Measurements from ENCODE around the gene TDRD3.

The TDRD3 gene

DNA sequence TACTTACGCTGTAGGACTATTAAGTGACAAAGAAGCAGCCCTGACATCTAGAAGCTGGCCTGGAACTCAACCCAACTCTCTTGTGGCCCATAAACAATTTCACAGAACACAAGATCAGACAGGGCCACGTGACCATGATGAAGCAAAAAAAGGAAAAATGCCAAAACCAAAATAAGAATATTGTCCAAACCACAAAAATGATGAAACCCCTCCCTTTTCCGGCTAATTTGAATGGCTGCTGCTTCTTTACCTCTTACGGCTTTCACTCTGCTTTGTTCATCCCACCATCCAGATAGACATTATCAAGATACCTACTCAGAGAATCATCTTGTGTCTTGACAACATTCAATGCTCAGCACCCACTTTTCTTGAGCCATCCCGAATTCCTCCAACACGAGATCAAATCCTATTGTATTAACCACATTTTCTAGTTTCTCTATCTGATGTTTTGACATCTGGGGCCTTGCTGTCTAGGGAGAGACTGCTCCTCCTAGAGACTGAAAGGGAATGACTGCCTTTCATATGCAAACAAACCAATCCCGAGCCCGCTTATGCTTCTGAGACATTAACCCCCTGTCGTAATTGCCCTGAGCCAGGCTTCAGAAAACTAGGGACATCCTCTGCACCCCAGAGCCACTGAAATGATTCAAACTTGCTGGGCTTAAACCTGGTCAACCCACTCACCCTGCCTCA is 186.3 kb downstream of the TDRD3 start:
- peak; percentile 16 for DNase-seq

DNA sequence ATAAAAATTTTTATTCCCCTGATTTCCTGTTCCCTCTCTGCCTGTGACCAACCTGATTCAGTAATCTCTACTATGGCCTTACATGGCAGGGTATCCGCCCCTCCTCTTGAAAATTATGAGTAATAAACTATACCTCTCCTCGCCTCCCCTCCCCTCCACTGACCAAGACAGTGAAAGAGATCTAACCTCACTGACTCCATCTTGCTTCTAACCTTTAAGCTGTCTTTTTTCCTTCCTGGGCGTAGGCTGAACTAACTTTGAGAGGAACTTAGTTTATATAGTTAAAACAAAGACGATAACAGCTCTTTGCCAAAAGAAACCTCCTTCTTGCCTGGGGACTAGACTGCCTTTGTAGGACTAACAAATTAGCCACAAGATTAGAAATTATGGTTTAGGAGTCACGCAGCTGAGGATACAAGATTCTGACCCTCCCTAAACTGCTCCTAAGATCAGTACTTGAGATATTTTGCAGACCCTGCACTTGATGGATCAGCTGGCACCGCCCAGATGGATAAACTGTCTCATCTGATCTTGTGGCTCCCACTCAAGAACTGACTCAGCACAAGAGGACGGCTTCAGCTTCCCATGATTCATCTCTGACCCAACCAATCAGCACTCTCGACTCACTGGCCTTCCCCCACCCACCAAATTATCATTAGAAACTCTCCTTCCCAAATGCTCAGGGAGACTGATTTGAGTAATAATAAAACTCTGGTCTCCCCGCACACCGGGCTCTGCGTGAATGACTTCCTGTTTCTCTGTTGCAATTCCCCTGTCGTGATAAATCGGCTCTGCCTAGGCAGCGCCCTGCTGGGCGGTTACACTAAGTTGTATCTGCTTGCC is 187.1 kb downstream of the TDRD3 start:
- no peak for DNase-seq

DNA sequence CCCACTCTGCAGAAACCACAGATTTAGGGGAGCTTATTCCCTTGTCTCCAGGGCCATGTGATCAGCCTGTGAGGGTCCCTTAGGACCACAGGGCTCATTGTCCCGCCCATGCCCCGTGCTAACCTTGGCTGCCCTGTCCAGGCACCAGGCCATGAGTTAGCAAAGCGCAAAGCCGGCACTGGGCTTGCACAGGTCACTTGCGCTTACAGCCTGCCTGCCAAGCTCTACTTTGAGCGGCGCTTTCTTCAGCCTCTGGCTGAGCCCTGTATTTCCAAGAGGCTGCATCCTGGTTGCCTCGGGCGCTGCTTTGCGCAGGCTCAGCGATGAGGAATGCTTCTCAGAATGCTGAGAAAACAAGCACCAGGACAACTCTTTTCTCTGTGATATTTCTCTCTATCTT is 188.0 kb downstream of the TDRD3 start:
- no peak for DNase-seq

DNA sequence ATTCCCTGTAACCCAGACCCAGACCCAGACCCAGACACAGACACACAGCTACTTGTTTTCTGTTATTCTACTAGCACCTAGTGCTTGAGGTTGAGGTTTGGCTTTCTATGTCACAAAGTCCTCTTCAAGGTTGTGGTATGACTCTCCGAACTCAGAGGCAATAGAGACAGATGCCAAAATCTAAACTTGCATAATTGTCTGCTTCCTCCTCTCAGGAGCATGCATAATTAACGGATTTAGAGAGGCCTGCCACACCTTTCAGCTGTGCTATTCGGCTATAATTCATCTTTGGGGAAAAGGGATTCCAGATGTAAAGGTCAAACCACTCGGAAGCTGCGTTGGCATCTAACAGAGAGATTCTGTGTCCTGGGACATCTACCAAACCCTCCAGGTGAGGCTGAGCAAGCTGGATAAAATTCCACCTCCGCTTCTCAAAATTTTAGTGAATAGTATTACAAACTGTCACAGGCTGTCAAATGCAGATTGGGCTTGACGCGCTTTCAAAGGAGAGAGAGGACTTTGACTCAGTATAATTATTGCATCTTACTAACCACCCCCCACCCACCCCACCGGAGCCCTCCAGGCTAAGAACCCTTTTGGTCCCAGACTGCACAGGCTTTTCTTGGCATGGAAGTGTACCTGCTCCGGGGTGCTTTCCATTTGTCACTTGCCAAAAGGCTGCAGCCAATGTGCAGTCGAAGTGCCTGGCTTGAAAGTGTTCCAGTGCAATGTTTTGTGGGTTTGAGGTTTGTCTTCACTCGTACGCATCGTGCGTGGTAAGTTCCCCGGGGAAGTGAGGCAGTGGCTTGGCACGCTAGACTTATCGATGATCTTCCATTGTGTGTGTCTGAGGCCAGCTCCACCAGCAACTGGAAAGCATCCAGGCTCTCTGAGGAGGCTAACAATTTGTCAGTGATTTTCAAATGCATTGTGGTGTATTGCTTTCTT is 194.1 kb downstream of the TDRD3 start:
- peak; percentile 65 for DNase-seq

DNA sequence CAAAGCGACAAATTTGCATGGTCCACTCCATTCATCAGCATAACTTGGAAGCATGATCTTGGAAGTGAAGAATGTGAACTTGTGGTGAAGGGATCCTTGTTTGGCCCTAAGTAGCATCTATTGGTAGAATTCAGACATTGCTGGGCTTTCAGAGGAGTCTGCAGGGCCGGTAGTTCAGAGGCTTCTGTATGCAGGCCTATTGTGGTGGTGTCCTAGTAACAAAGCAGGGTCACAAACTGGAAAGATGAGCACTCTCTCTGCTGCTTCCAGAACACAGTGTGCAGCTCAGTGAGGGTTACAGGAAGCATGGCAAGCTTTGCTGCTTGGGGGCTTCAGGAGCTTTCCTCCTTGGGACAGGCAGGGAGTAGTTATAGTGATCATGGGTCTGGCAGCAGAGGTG is 206.0 kb downstream of the TDRD3 start:
- DNase-seq: no peak

DNA sequence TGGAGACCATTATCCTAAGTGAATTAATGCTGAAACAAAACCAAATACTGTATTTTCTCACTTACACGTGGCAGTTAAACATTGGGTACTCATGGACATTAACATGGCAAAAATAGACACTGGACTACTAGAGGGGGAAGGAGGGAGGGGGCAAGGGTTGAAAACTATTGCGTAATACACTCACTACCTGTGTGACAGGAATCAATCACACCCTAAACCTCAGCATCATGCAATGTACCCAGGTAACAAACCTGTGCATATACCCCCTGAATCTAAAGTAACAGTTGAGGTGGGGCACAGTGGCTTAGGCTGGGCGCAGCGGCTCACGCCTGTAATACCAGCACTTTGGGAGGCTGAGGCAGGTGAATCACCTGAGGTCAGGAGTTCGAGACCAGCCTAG is 207.0 kb downstream of the TDRD3 start:
- no peak for DNase-seq

DNA sequence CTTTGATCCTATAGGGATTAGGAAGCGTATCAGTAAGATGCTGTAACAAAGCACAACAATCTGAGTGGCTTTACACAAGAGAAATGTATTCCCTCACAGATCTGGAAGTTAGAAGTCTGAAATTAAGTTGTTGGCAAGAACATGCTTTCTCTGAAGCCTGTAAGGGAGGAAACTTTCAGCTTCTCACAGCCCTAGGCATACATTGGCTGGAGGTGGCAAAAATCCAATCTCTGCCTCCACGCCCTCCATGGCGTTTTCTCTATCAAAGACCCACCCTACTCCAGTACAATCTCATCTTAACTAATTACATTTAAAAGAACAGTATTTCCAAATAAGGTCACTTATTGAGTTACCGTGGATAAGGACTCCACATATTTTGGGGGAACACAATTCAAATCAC is 211.9 kb downstream of the TDRD3 start:
- DNase-seq: no peak

DNA sequence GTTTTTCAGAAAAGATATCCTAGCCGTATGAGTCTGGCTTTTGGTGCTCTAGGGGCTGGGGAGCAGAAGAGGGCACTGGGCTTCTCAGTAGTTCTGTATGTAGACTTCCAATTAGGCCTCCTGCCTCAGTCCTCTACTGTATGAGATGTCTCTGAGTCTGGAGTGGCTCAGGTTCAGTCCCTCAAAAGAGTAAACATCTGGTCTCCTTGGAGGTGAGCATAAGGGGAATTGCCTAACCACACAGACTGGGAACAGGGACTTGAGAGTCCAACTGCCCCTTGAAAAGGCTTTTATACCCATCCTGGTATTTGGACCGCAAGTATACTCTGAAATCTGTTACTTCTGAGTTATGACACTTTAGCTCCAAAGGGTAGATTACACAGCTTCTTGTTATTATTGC is 214.5 kb downstream of the TDRD3 start:
- DNase-seq: peak; percentile 13

DNA sequence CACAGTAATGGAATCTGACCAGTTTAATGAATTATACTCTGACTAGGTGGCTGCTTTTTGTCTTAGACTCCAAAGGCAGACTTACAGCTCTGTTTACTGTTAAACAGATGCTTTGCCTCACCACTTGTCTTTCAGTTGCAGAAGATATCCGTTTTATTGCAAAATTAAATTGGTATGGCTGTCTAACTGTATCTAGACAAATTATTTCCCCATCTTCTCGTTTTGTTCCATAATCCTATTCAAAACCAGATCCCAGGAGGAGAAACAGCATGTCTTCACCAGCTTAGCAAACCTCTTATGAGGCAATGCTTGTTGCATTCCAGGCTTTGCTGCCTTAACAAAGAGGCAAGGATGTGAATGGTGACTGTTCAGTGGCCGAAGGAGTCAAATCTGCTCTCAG is 215.6 kb downstream of the TDRD3 start:
- no peak for DNase-seq

DNA sequence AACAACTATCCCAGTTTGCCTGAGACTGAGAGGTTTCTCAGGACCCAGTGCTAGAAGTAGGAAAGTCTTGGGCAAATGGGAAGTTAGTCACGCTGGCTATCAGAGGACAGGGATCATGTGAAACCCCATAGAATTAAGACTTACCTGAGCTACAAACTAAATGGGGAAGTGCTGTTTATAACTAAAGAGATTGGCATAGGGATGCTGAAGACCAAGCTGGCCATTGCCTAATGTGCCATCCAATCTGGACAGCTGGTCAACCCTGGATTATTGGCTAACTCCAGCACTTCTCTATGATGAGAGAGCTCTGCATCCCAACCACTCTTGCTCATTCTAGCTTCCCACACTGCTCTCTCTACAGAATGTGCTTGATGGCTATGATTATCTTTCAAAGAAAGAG is 216.1 kb downstream of the TDRD3 start:
- no peak for DNase-seq

DNA sequence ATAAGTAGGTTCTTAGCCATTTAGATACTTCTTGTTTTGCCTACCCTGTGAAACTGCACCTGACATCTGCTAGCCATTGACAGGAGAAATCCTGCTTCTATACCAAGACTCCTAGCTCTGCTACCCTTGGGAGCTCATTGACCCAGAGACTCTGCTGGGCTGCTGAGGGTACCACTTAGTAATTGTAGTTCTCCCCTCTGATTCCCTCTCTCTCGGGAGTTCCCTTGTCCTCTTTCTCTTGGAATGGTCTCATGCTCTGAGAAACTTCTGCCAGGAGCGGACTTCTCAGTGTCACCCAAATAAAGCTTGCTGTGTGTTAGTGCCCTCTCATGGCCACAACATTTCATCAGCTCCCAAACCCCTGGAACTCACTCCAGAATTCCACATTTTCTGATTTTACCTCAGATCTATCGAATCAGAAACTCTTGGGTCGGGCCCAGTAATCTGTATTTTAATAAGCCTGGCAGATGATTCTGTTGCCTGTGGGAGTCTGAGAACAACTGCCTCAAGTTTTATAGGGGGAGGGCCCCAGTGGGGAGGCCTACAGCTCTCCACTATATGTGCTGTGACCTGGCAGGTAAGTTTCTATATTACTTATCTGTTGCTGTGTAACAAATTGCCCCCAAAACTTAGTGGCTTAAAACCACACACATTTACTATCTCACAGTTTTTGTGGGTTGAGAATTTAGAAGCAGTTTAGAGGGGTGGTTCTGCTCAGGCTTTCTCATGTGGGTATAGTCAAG is 221.1 kb downstream of the TDRD3 start:
- DNase-seq: peak; percentile 49

DNA sequence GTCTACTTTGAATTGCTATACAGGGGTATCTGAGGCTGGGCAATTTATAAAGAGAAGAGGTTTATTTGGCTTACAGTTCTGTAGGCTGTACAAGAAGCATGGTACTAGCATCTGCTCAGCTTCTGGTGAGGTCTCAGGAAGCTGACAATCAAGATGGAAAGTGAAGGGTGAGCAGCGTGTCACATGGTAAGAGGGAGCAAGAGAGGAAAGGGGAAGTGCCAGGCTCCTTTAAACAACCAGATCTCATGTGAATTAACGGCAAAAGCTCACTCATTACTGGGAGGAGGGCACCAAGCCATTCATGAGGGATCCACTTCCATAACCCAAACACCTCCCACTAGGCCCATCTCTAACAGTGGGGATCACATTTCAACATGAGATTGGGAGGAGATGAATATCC is 222.4 kb downstream of the TDRD3 start:
- peak; percentile 38 for DNase-seq

DNA sequence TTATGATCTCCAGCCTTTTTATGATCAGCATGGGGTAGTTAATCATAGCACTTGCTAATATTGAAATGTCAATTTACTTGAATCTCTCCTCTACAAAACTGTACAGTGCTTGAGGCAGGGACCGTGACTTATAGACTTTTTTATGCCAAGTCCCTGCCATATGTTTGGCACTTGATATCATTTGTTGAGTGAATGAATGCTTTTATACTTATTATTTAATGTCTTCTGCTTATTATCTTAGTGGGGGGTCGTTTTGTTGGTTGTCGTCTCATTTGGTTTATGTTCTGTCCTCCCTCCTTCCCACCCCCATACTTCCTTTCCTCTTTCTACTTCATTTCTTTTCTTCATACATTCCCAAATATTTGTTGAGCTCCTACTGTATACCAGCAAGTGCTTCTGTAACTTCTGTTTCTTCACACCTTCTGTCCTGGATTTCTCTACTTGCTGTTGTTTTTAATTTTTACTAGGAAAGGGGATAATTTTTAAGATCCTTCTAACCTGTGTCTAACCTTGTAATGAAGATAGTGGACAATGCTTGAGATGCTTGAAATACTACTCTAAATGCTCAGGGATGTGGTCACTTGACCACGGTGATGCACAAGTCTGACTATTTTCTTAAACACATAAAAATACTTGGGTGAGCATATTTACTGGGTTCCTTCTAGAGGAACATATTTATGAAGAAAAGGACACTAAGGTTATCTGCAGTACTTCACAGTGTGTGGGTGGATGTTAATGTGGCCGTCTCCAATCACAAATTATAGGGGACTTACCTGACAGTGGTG is 223.8 kb downstream of the TDRD3 start:
- DNase-seq: peak; percentile 92

DNA sequence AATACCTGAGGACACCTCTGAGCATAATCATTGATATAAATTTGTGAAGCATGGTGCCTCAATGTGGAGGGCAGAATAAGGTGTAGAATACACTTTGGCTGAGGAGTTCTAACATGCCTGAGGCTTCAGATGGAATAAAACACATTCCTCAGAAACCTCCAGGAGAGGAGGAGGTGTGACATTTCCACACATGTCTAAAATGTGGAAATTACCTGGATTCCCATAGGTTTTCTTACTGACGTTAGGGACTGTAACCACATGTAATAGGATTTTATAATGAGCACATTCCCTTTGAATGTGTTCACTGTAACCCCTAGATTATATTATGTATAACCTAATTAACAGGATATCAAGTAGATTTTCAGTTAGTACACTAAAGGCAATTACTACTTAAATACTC is 226.1 kb downstream of the TDRD3 start:
- no peak for DNase-seq

Measured in NCI-H69 (cell line).